GOT3 (cell line): ENCODE results near the gene TIAM2.

Source experiments
- DNase-seq: peaks from one replicate; lab custom pipeline; 2025; ENCODE audit warnings: mixed read lengths; lab: John Stamatoyannopoulos, UW

TIAM2 gene

GRCh38 chr6:155026022-155026705, 31.0 kb downstream of the TIAM2 start:
- DNase-seq, result peak; percentile 62

- DNase-seq, result no peak
These were observed 31.6 kb downstream of the TIAM2 start for GRCh38 chr6:155026706-155027045.

GRCh38 chr6:155030148-155030720, 35.1 kb downstream of the TIAM2 start:
- DNase-seq, result no peak

GRCh38 chr6:155031091-155031490, 36.0 kb downstream of the TIAM2 start:
- DNase-seq, result no peak

- DNase-seq, result no peak
These were observed 38.1 kb downstream of the TIAM2 start for GRCh38 chr6:155033021-155033791.

- DNase-seq, result no peak
These were observed 41.8 kb downstream of the TIAM2 start for GRCh38 chr6:155036907-155037306.

- DNase-seq, result no peak
These were observed 43.0 kb downstream of the TIAM2 start for GRCh38 chr6:155038104-155038503.

GRCh38 chr6:155038527-155038926, 43.4 kb downstream of the TIAM2 start:
- no peak for DNase-seq

- no peak for DNase-seq
These were observed 44.5 kb downstream of the TIAM2 start for GRCh38 chr6:155039618-155040017.

- no peak for DNase-seq
These were observed 45.0 kb downstream of the TIAM2 start for GRCh38 chr6:155040154-155040553.

GRCh38 chr6:155040901-155041650, 46.0 kb downstream of the TIAM2 start:
- no peak for DNase-seq

- DNase-seq, result no peak
These were observed 46.7 kb downstream of the TIAM2 start for GRCh38 chr6:155041741-155042279.

- DNase-seq, result no peak
These were observed 47.9 kb downstream of the TIAM2 start for GRCh38 chr6:155042983-155043382.

- no peak for DNase-seq
These were observed 50.7 kb downstream of the TIAM2 start for GRCh38 chr6:155045561-155046404.

GRCh38 chr6:155047523-155047922, 52.4 kb downstream of the TIAM2 start:
- DNase-seq, result no peak

- no peak for DNase-seq
These were observed 55.2 kb downstream of the TIAM2 start for GRCh38 chr6:155050311-155050710.

- DNase-seq, result no peak
These were observed 59.6 kb downstream of the TIAM2 start for GRCh38 chr6:155054491-155055250.

- DNase-seq, result no peak
These were observed 60.6 kb downstream of the TIAM2 start for GRCh38 chr6:155055729-155056128.

GRCh38 chr6:155056756-155057155, 61.6 kb downstream of the TIAM2 start:
- no peak for DNase-seq

- no peak for DNase-seq
These were observed 66.3 kb downstream of the TIAM2 start for GRCh38 chr6:155061381-155061780.
